ENCODE results near the gene RPL39.

GRCh38 chrX:119791437-119792231 is at the start of gene RPL39:
- no peak for TF ChIP-seq GATA3 (IDR thresholded peaks at IDR 0.05; ENCODE audit: low read depth, low read length)
- TF ChIP-seq GATA2 (IDR thresholded peaks at IDR 0.05; ENCODE audit: low read depth, low read length) = no peak
